H1 (cell line): ENCODE data around the gene CEP57L1. TPM values are rescaled to one million over a fixed set of nuclear protein-coding genes. Genes with fewer than 3 reads are reported as not detected.

ENCODE experiments used
- CTCF ChIA-PET: fragments of 300-600 bp; sonication (Branson Sonifier 250); formaldehyde crosslinking; loops from one replicate; lab custom pipeline; 2021; ENCODE audit not compliant: partially characterized antibody; lab: Charles Lee
- POLR2A ChIA-PET: fragments of 300-600 bp; sonication (Branson Sonifier 250); formaldehyde crosslinking; loops from one replicate; lab custom pipeline; 2021; ENCODE audit warnings: inconsistent platforms; ENCODE audit not compliant: partially characterized antibody; lab: Charles Lee
- DNase-seq, 2 experiments: peaks; one replicate each; pipeline versions ENCODE4 v3.0.0 to v3.0.0-alpha.2; 2010 to 2022; ENCODE audit warnings: low spot score in 2 of 2, low read depth in 1 of 2, mixed read lengths in 1 of 2
- FAIRE-seq: peaks from 2 replicates; lab custom pipeline; 2011; peaks lifted over from hg19 to GRCh38; lab: Jason Lieb, UNC
- H2AFZ ChIP-seq: 2 replicates; pipeline ENCODE4 v1.8.1; 2012; ENCODE audit warnings: low read length, inconsistent platforms
- H2AK5ac ChIP-seq: 2 replicates; pipeline ENCODE4 v1.6.1; 2013; ENCODE audit warnings: low read depth, low read length
- H2BK120ac ChIP-seq: replicated peaks from 2 replicates; pipeline ENCODE3; 2013; ENCODE audit warnings: low read depth, low read length, inconsistent platforms
- H2BK12ac ChIP-seq: 2 replicates; pipeline ENCODE4 v1.6.1; 2013; ENCODE audit warnings: low read depth, low read length
- H2BK15ac ChIP-seq: 2 replicates; pipeline ENCODE4 v1.6.1; 2013; ENCODE audit warnings: low read length
- H2BK20ac ChIP-seq: 2 replicates; pipeline ENCODE4 v1.6.1; 2013; ENCODE audit warnings: low read length
- H2BK5ac ChIP-seq: 2 replicates; pipeline ENCODE4 v1.6.1; 2013; ENCODE audit warnings: low read depth, low read length
- H3K14ac ChIP-seq: 2 replicates; pipeline ENCODE4 v1.6.1; 2013; ENCODE audit warnings: inconsistent platforms; ENCODE audit not compliant: insufficient read length
- H3K18ac ChIP-seq: 2 replicates; pipeline ENCODE4 v1.6.1; 2013; ENCODE audit warnings: low read length; ENCODE audit errors: extremely low read depth
- H3K23ac ChIP-seq: 2 replicates; pipeline ENCODE4 v1.6.1; 2013; ENCODE audit warnings: inconsistent platforms; ENCODE audit not compliant: insufficient read length
- H3K23me2 ChIP-seq: 2 replicates; pipeline ENCODE4 v1.6.1; 2013; ENCODE audit warnings: low read depth, low read length
- H3K27ac ChIP-seq: 2 replicates; pipeline ENCODE4 v1.6.1; 2011; ENCODE audit warnings: low read depth, low read length, inconsistent platforms
- H3K27me3 ChIP-seq, 4 experiments: replicated peaks in 1 of 4; 1 replicate in 1 of 4; 2 replicates in 3 of 4; pipeline versions ENCODE4 v1.6.1 to v1.8.1; 2011 to 2013; ENCODE audit warnings: low read length in 3 of 4, mild to moderate bottlenecking in 3 of 4, inconsistent platforms in 2 of 4, mixed read lengths in 2 of 4, moderate library complexity in 1 of 4; ENCODE audit not compliant: control insufficient read depth in 3 of 4, insufficient read depth in 3 of 4; ENCODE audit errors: extremely low read depth in 1 of 4
- H3K36me3 ChIP-seq, 4 experiments: 2 replicates each; pipeline versions ENCODE4 v1.6.1 to v1.8.1; 2011 to 2013; ENCODE audit warnings: mild to moderate bottlenecking in 4 of 4, low read length in 3 of 4, moderate library complexity in 2 of 4, control low read depth in 1 of 4, inconsistent platforms in 1 of 4; ENCODE audit not compliant: insufficient read depth in 4 of 4, control insufficient read depth in 2 of 4
- H3K4ac ChIP-seq: replicated peaks from 2 replicates; pipeline ENCODE3; 2013; ENCODE audit warnings: low read length, low read depth, mixed read lengths, inconsistent platforms; ENCODE audit not compliant: insufficient read length
- H3K4me1 ChIP-seq, 4 experiments: replicated peaks in 1 of 4; 1 replicate in 1 of 4; 2 replicates in 3 of 4; pipeline versions ENCODE4 v1.6.1 to v1.8.1; 2011 to 2013; ENCODE audit warnings: low read length in 3 of 4, inconsistent platforms in 2 of 4, mixed read lengths in 1 of 4; ENCODE audit not compliant: insufficient read depth in 4 of 4, control insufficient read depth in 3 of 4
- H3K4me2 ChIP-seq, 2 experiments: 2 replicates each; pipeline versions ENCODE4 v1.6.1 to v1.8.1; 2011 to 2013; ENCODE audit warnings: low read depth in 2 of 2, low read length in 2 of 2, control low read depth in 1 of 2, inconsistent platforms in 1 of 2, mild to moderate bottlenecking in 1 of 2; ENCODE audit not compliant: insufficient read depth in 1 of 2
- H3K4me3 ChIP-seq, 4 experiments: fragments of 200-600, 300-600 bp in 1 of 4; sonication (generic), shearing (Covaris generic), sonication (Bioruptor Twin) in 1 of 4; 2 replicates each; pipeline versions ENCODE4 v1.5.1 to v1.8.1; 2011 to 2016; ENCODE audit warnings: low read length in 4 of 4, low read depth in 3 of 4, control low read depth in 2 of 4, inconsistent platforms in 2 of 4, mild to moderate bottlenecking in 2 of 4, mixed read lengths in 1 of 4, moderate library complexity in 1 of 4; ENCODE audit not compliant: insufficient read depth in 2 of 4; ENCODE audit errors: extremely low read depth in 1 of 4
- H3K56ac ChIP-seq: replicated peaks from 2 replicates; pipeline ENCODE3; 2013; ENCODE audit warnings: low read depth, mild to moderate bottlenecking, mixed read lengths, low read length, inconsistent platforms; ENCODE audit not compliant: insufficient read length
- H3K79me1 ChIP-seq: 2 replicates; pipeline ENCODE4 v1.6.1; 2013; ENCODE audit warnings: low read depth, low read length, control low read depth
- H3K79me2 ChIP-seq, 2 experiments: 2 replicates each; pipeline versions ENCODE4 v1.6.1 to v1.8.1; 2012 to 2013; ENCODE audit warnings: low read length in 2 of 2, mild to moderate bottlenecking in 2 of 2, inconsistent platforms in 1 of 2; ENCODE audit not compliant: insufficient read depth in 2 of 2, control insufficient read depth in 1 of 2
- H3K9ac ChIP-seq, 4 experiments: replicated peaks in 1 of 4; 1 replicate in 1 of 4; 2 replicates in 3 of 4; pipeline versions ENCODE4 v1.6.1 to v1.8.1; 2011 to 2013; ENCODE audit warnings: low read depth in 3 of 4, low read length in 3 of 4, control low read depth in 2 of 4, mild to moderate bottlenecking in 2 of 4, moderate library complexity in 2 of 4, inconsistent platforms in 1 of 4; ENCODE audit errors: extremely low read depth in 1 of 4
- H3K9me3 ChIP-seq, 2 experiments: 2 replicates each; pipeline versions ENCODE4 v1.6.1 to v1.8.1; 2012 to 2013; ENCODE audit warnings: mild to moderate bottlenecking in 2 of 2, moderate library complexity in 2 of 2, control low read depth in 1 of 2, inconsistent platforms in 1 of 2, low read depth in 1 of 2, low read length in 1 of 2, mixed read lengths in 1 of 2; ENCODE audit not compliant: insufficient read depth in 2 of 2
- H4K20me1 ChIP-seq, 2 experiments: replicated peaks in 1 of 2; 2 replicates each; pipeline versions ENCODE3 to v1.8.1; 2011 to 2013; ENCODE audit warnings: inconsistent platforms in 2 of 2, low read length in 2 of 2, mild to moderate bottlenecking in 1 of 2; ENCODE audit not compliant: insufficient read depth in 2 of 2, control insufficient read depth in 1 of 2
- H4K5ac ChIP-seq: 2 replicates; pipeline ENCODE4 v1.6.1; 2013; ENCODE audit warnings: low read length, low read depth, mixed read lengths, inconsistent platforms; ENCODE audit not compliant: insufficient read length
- H4K8ac ChIP-seq: 2 replicates; pipeline ENCODE4 v1.8.0; 2013; ENCODE audit warnings: mild to moderate bottlenecking, moderate library complexity, low read length, inconsistent platforms; ENCODE audit not compliant: insufficient read depth; ENCODE audit errors: extremely low read depth
- H4K91ac ChIP-seq: replicated peaks from 2 replicates; pipeline ENCODE3; 2013; ENCODE audit warnings: low read length, mixed read lengths, inconsistent platforms; ENCODE audit not compliant: insufficient read length
- ASH2L ChIP-seq: fragments of 200-600, 300-600 bp; sonication (generic); IDR thresholded peaks from one replicate; pipeline ENCODE4 v1.7.1; 2017; ENCODE audit warnings: low read length
- BCL11A ChIP-seq, 2 experiments: IDR thresholded peaks; one replicate each; pipeline ENCODE4 v1.6.1; 2011; ENCODE audit warnings: low read depth in 2 of 2, low read length in 2 of 2, mild to moderate bottlenecking in 2 of 2
- EZH2 ChIP-seq: fragments of 200-600 bp; sonication (generic); IDR thresholded peaks from 2 replicates; pipeline ENCODE4 v1.7.1; 2012; ENCODE audit warnings: low read depth, mild to moderate bottlenecking, moderate library complexity, low read length, inconsistent platforms; ENCODE audit not compliant: severe bottlenecking
- JUN ChIP-seq: IDR thresholded peaks from 2 replicates; pipeline ENCODE4 v1.6.1; 2011; ENCODE audit warnings: low read depth, mild to moderate bottlenecking, improper control_type of control experiment, low read length
- JUND ChIP-seq: IDR thresholded peaks from 2 replicates; pipeline ENCODE4 v1.6.1; 2011; ENCODE audit warnings: mild to moderate bottlenecking, improper control_type of control experiment, low read length
- NRF1 ChIP-seq: IDR thresholded peaks from 2 replicates; pipeline ENCODE4 v1.6.1; 2011; ENCODE audit warnings: mild to moderate bottlenecking, low read depth, low read length, improper control_type of control experiment
- RNF2 ChIP-seq: fragments of 200-900, 300-1000 bp; sonication (generic); IDR thresholded peaks from 2 replicates; pipeline ENCODE4 v1.7.1; 2016; ENCODE audit warnings: borderline replicate concordance, low read depth, mild to moderate bottlenecking, antibody characterized with exemption, low read length; ENCODE audit not compliant: poor library complexity, severe bottlenecking; ENCODE audit errors: missing control alignments
- SRF ChIP-seq: IDR thresholded peaks from 2 replicates; pipeline ENCODE4 v1.6.1; 2011; ENCODE audit warnings: mild to moderate bottlenecking, low read depth, low read length, moderate library complexity
- TAF7 ChIP-seq: optimal IDR thresholded peaks from 2 replicates; pipeline ENCODE3; 2011; ENCODE audit warnings: low read depth, mild to moderate bottlenecking, inconsistent platforms, low read length, moderate library complexity, borderline replicate concordance
- USF2 ChIP-seq: IDR thresholded peaks from 2 replicates; pipeline ENCODE4 v1.6.1; 2011; ENCODE audit warnings: low read length, improper control_type of control experiment
- ZNF274 ChIP-seq: IDR thresholded peaks from 2 replicates; pipeline ENCODE4 v1.7.0; 2012; ENCODE audit warnings: low read length, borderline replicate concordance; ENCODE audit errors: extremely low read depth
- WGBS, 2 experiments: shearing (Covaris generic) in 1 of 2; methylation state at CpG; one replicate each; pipeline versions ENCODE4 v1.1.6 to v1.1.7; 2013 to 2015; ENCODE audit warnings: low lambda C conversion rate in 2 of 2, mixed read lengths in 2 of 2, inconsistent platforms in 1 of 2, low coverage in 1 of 2, missing lambda C conversion rate in 1 of 2; ENCODE audit not compliant: insufficient replicate concordance in 2 of 2, insufficient coverage in 1 of 2, insufficient read length in 1 of 2; ENCODE audit errors: extremely low coverage in 1 of 2, missing lambda C conversion rate in 1 of 2; 5-methylcytosine and 5-hydroxymethylcytosine counted together
- polyA plus RNA-seq, 7 experiments: library from polyadenylated mRNA; depleted of rRNA in 3 of 7; stranded (reverse) in 5 of 7; unstranded in 2 of 7; fragments of >200 nt in 5 of 7; fragments of 200-250 nt in 2 of 7; gene quantifications; 1 replicate in 5 of 7; 2 replicates in 1 of 7; 4 replicates in 1 of 7; pipeline versions ENCODE4 v1.2.1 to v1.2.3, GENCODE V29; 2011 to 2013; ENCODE audit warnings: missing spikeins in 2 of 7, mixed read lengths in 2 of 7
- total RNA-seq: library from RNA; stranded (reverse); fragmentation: NEBNext Ultra II Directional; extraction: Animal tissue kit (Norgen Biotek cat#: 25700); gene quantifications from 2 replicates; pipeline ENCODE4 v1.2.1, GENCODE V29; 2021
- TF ChIP-seq, protein P1 (sequence below): IDR thresholded peaks from 2 replicates; pipeline ENCODE4 v1.6.1; 2012; ENCODE audit warnings: inconsistent platforms

The CEP57L1 gene
- total and polyA plus RNA-seq, 2 of the 8 experiments (the other 6 are each of a cell fraction or from before 2014, with no cell fraction given): 3.6 to 11.5 TPM

GRCh38 chr6:109058620-109059019, 36.7 kb upstream of the CEP57L1 start:
- no peaks in the 10 kb centered on the region; a peak in 1 of 8 replicates for H3K36me3 ChIP-seq
- no peaks in the 10 kb centered on the region for H3K23me2 ChIP-seq
- H3K4me2 ChIP-seq: no peak overlapping the region
- no peaks in the 10 kb centered on the region for H3K9me3 ChIP-seq
- H2BK5ac ChIP-seq: no peak overlapping the region
- CTCF ChIA-PET: no interaction called here
- H3K56ac ChIP-seq: no peak overlapping the region
- H2BK15ac ChIP-seq: no peak overlapping the region
- no peak overlapping the region for H3K27ac ChIP-seq
- no peak overlapping the region for H3K23ac ChIP-seq
- H3K79me2 ChIP-seq: no peaks in the 10 kb centered on the region
- no peak overlapping the region for H2AK5ac ChIP-seq
- H3K4me3 ChIP-seq: no peak overlapping the region
- no peaks in the 10 kb centered on the region for H3K27me3 ChIP-seq
- H4K20me1 ChIP-seq: no peaks in the 10 kb centered on the region
- H3K4ac ChIP-seq: no peak overlapping the region
- DNase-seq: no peak
- no peak overlapping the region for H3K9ac ChIP-seq
- FAIRE-seq: no peak
- no peak overlapping the region for H4K8ac ChIP-seq
- no peak overlapping the region for H3K14ac ChIP-seq
- no peak overlapping the region for H4K5ac ChIP-seq
- peaks cover 0 to 3% (median 0%) of the 10 kb centered on the region in 4 experiments; a peak in 1 of 7 replicates for H3K4me1 ChIP-seq
- no peak overlapping the region for H4K91ac ChIP-seq
- H2BK12ac ChIP-seq: no peak overlapping the region
- POLR2A ChIA-PET: no interaction called here
- WGBS, 2 experiments: 88% methylated on average over 2 of the region's 2 CpGs; no CpG with 5 or more reads in 1 of the 2 experiments
- H3K18ac ChIP-seq: no peak overlapping the region
- H3K79me1 ChIP-seq: no peaks in the 10 kb centered on the region
- H2AFZ ChIP-seq: no peak overlapping the region
- no peak overlapping the region for H2BK20ac ChIP-seq
- no peak overlapping the region for H2BK120ac ChIP-seq
- TF ChIP-seq NRF1: no peak
- TF ChIP-seq, protein P1, sequence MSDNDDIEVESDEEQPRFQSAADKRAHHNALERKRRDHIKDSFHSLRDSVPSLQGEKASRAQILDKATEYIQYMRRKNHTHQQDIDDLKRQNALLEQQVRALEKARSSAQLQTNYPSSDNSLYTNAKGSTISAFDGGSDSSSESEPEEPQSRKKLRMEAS: no peak
- TF ChIP-seq EZH2: no peak
- TF ChIP-seq RNF2: no peak
- TF ChIP-seq JUND: no peak
- TF ChIP-seq TAF7: no peak
- no peak for TF ChIP-seq SRF
- TF ChIP-seq ZNF274: no peak
- TF ChIP-seq USF2: no peak
- TF ChIP-seq BCL11A (IDR thresholded peaks at IDR 0.05; ENCODE audit: low read depth in 2 of 2, low read length in 2 of 2): no peak
- TF ChIP-seq JUN: no peak
- no peak for TF ChIP-seq ASH2L
